Nephron (organoid): Measurements from ENCODE around the gene PDIA6.

Experiments
- H3K27ac Mint-ChIP-seq, 3 experiments: 2 replicates each; pipeline ENCODE4 v1.8.0; 2020; ENCODE audit warnings: mixed read lengths in 3 of 3, mild to moderate bottlenecking in 2 of 3, moderate library complexity in 1 of 3
- H3K27me3 Mint-ChIP-seq: 2 replicates; pipeline ENCODE4 v1.8.0; 2021; ENCODE audit warnings: low read depth, mild to moderate bottlenecking, moderate library complexity, mixed read lengths
- H3K36me3 Mint-ChIP-seq: 2 replicates; pipeline ENCODE4 v1.8.0; 2020; ENCODE audit warnings: low read depth, mixed read lengths
- H3K4me1 Mint-ChIP-seq: 2 replicates; pipeline ENCODE4 v1.8.0; 2020; ENCODE audit warnings: mixed read lengths
- H3K4me3 Mint-ChIP-seq, 3 experiments: 2 replicates each; pipeline ENCODE4 v1.8.0; 2020; ENCODE audit warnings: mild to moderate bottlenecking in 3 of 3, mixed read lengths in 3 of 3, moderate library complexity in 2 of 3
- H3K9me3 Mint-ChIP-seq: 2 replicates; pipeline ENCODE4 v1.8.0; 2020; ENCODE audit warnings: mixed read lengths
- TF ChIP-seq, protein P1 (sequence below), 3 experiments: fragments of 200-600 bp; sonication (generic); IDR thresholded peaks; one replicate each; pipeline ENCODE4 v1.5.0; 2021; ENCODE audit warnings: antibody characterized with exemption in 3 of 3; ENCODE audit not compliant: unreplicated experiment in 3 of 3

The PDIA6 gene

DNA sequence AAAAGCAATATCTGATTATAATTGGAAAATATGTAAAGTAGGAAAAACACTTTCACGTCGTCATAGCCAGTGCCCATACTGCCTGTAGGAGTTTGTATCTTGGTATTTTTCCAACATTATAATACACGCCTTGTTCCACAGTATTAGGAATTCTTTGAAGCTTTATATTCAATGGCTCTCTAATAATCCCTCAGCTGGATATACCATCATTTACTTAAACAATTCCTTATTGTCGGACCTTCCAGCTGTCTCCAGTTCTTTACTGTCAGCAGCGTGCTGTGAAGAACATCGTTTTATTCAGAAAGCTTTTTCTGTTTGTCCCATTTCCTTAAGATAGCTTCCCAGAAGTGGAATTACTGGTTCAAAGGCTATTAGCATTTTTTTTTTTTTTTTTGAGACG, 59.4 kb downstream of the PDIA6 start:
- Mint-ChIP-seq H3K9me3 (no peaks in the 10 kb centered on the region), H3K27ac (peak overlapping the region in 1 of 3 experiments; percentile 9), H3K27me3 (no peaks in the 10 kb centered on the region), H3K4me1 (peaks cover 5% of the 10 kb centered on the region), H3K4me3 (no peak overlapping the region), H3K36me3 (no peaks in the 10 kb centered on the region)
- TF ChIP-seq, protein P1, sequence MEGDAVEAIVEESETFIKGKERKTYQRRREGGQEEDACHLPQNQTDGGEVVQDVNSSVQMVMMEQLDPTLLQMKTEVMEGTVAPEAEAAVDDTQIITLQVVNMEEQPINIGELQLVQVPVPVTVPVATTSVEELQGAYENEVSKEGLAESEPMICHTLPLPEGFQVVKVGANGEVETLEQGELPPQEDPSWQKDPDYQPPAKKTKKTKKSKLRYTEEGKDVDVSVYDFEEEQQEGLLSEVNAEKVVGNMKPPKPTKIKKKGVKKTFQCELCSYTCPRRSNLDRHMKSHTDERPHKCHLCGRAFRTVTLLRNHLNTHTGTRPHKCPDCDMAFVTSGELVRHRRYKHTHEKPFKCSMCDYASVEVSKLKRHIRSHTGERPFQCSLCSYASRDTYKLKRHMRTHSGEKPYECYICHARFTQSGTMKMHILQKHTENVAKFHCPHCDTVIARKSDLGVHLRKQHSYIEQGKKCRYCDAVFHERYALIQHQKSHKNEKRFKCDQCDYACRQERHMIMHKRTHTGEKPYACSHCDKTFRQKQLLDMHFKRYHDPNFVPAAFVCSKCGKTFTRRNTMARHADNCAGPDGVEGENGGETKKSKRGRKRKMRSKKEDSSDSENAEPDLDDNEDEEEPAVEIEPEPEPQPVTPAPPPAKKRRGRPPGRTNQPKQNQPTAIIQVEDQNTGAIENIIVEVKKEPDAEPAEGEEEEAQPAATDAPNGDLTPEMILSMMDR (IDR thresholded peaks at IDR 0.05; ENCODE audit: unreplicated experiment in 3 of 3): no peak

DNA sequence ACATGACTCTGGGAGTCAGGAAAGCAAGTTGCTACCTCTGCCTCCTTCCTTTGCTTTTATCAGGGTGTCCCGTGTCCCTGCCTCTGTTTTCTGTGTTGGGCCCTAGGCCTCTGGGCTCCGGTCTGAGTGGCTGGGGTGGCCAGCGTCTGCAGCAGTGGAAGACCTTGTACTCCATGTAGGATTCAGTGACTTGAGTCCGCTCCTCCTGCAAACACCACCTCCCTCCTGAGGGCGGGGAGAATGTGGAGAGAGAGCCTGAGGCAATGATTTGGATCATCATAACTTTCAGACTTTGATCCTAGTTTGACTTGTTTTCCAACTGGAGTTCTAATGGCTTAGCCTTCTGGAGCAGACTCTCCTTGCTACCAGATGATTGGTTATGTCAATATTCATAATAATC, 60.3 kb downstream of the PDIA6 start:
- Mint-ChIP-seq H3K27me3 (no peaks in the 10 kb centered on the region), H3K4me3 (no peak overlapping the region), H3K4me1 (peaks cover 5% of the 10 kb centered on the region), H3K9me3 (no peaks in the 10 kb centered on the region), H3K36me3 (no peaks in the 10 kb centered on the region), H3K27ac (no peak overlapping the region)
- TF ChIP-seq, protein P1 (IDR thresholded peaks at IDR 0.05; ENCODE audit: unreplicated experiment in 3 of 3): no peak

DNA sequence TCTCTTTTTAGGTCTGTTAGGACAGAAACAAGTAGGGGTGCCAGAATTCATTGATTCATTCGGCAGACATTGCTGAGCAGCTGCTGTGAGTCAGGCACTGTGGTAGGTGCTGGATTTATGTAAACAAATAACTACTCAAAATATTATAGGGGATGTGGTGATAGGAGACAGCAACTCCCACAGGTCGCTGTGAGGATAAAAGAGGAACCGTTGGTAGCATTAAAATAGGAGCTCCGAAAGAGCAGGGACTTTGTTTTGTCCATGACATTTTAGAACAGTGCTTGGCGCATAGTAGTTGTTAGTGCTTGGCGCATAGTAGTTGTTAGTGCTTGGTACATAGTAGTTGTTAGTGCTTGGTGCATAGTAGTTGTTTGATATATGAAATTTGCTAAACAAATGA, 62.0 kb downstream of the PDIA6 start:
- Mint-ChIP-seq H3K27me3 (no peaks in the 10 kb centered on the region), H3K4me1 (peaks cover 5% of the 10 kb centered on the region), H3K4me3 (no peak overlapping the region)

DNA sequence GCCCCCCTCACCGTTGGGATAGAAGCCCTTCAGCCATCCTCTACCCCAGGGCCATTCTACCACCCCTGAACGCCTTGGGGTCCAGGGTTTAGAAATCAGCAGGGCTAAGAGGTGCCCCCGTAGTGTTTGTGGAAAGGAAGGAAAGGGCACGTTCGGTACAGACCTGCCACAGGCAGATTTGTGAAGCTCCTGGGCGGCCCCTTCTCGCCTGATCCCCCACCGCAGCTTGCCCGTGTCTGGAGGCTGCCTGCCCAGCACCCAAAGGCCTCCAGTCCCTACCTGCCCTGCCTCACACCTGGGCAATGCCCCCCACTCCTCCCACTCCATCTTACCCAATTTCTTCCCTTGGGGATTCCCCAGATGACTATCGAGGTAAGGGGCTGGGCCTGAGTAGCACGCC, 69.9 kb downstream of the PDIA6 start:
- no peaks in the 10 kb centered on the region for H3K9me3 Mint-ChIP-seq
- H3K4me3 Mint-ChIP-seq: no peak overlapping the region
- no peaks in the 10 kb centered on the region for H3K4me1 Mint-ChIP-seq
- no peaks in the 10 kb centered on the region for H3K27me3 Mint-ChIP-seq
- TF ChIP-seq, protein P1 (IDR thresholded peaks at IDR 0.05; ENCODE audit: unreplicated experiment in 3 of 3): no peak
- no peaks in the 10 kb centered on the region for H3K36me3 Mint-ChIP-seq
- no peak overlapping the region for H3K27ac Mint-ChIP-seq

More for the DNA sequence above, 62.0 kb downstream of the PDIA6 start:
- H3K36me3 Mint-ChIP-seq: no peaks in the 10 kb centered on the region
- TF ChIP-seq, protein P1 (IDR thresholded peaks at IDR 0.05; ENCODE audit: unreplicated experiment in 3 of 3): no peak
- H3K9me3 Mint-ChIP-seq: no peaks in the 10 kb centered on the region
- H3K27ac Mint-ChIP-seq: no peak overlapping the region

DNA sequence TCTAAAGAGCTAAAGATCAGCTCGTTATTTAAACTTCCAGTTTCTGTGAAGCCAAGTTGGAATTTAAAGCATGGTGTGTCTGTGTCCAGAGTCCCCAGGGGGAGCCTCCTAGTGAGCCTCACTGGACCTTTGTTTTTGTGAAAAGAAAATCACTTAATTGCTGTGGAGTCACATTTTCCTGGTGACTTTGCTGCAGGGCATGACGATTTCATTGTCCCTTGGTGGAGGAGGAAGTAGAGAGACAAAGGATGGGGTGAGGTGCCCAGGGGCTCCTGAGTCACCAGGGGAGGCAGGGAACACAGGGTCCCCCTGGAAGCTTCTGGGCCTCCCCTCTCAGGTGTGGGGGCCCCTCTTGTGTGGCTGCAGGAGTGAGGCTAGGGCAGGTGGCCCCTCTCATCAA, 71.4 kb downstream of the PDIA6 start:
- no peaks in the 10 kb centered on the region for H3K27me3 Mint-ChIP-seq
- H3K4me3 Mint-ChIP-seq: no peak overlapping the region
- H3K9me3 Mint-ChIP-seq: no peaks in the 10 kb centered on the region
- no peak overlapping the region for H3K27ac Mint-ChIP-seq
- TF ChIP-seq, protein P1 (IDR thresholded peaks at IDR 0.05; ENCODE audit: unreplicated experiment in 3 of 3): no peak
- H3K36me3 Mint-ChIP-seq: no peaks in the 10 kb centered on the region
- H3K4me1 Mint-ChIP-seq: no peaks in the 10 kb centered on the region

DNA sequence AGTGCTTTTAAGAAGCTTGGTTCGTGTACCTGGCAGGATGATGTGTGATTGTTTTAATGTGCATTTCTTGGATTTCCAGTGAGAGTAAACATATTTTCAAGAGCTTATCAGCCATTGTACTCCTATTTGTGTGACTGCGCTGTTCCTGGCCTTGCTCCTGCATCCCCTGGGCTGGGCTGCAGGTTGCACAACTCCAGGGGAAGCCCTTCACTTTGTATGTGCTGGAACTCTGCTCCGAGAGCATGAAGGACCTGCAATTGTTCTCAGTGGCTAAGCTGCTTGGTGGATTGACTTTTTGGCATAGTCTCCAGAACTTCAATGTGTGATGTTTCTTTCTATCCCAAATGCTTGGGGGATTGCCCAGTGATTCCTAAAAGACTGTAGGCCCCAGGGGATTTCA, 72.4 kb downstream of the PDIA6 start:
- Mint-ChIP-seq H3K9me3 (no peaks in the 10 kb centered on the region), H3K4me1 (no peaks in the 10 kb centered on the region), H3K4me3 (no peak overlapping the region), H3K27ac (no peak overlapping the region), H3K36me3 (no peaks in the 10 kb centered on the region), H3K27me3 (no peaks in the 10 kb centered on the region)
- TF ChIP-seq, protein P1 (IDR thresholded peaks at IDR 0.05; ENCODE audit: unreplicated experiment in 3 of 3): no peak
